ENCODE measurements around the gene ABCF2. TPM values are rescaled to one million over a fixed set of nuclear protein-coding genes. Genes with fewer than 3 reads are reported as not detected.

Gene ABCF2
- total and polyA plus RNA-seq, 10 of the 15 experiments (the other 5 are each of a cell fraction or from before 2014, with no cell fraction given), result 29.3 to 76.3 (median 57.1) TPM

- TF ChIP-seq CUX1 (IDR thresholded peaks at IDR 0.05; ENCODE audit: insufficient replicate concordance, low read depth, low read length), result no peak
- peak; percentile 95 for TF ChIP-seq CHD2 (IDR thresholded peaks at IDR 0.05; ENCODE audit: borderline replicate concordance, low read depth, low read length)
- no peak for TF ChIP-seq SMAD1 (IDR thresholded peaks at IDR 0.05; ENCODE audit: low read depth, partially characterized antibody)
- 0 out of 2 replicates have a peak, but pooled peaks have one; percentile 10 for TF ChIP-seq SMC3 (IDR thresholded peaks at IDR 0.05; ENCODE audit: borderline replicate concordance, low read length)
- peak; percentile 49; the same call in 1 of the 2 replicates for TF ChIP-seq SREBF1 (IDR thresholded peaks at IDR 0.05; ENCODE audit: low read length)
- peak; percentile 61; the same call in 1 of the 2 replicates for TF ChIP-seq CBFB (IDR thresholded peaks at IDR 0.05; ENCODE audit: low read depth)
- TF ChIP-seq TARDBP (IDR thresholded peaks at IDR 0.05; ENCODE audit: borderline replicate concordance), result peak; percentile 92; the same call in 1 of the 2 replicates
- no peak for TF ChIP-seq ZNF687 (IDR thresholded peaks at IDR 0.05)
- 0 out of 2 replicates have a peak, but pooled peaks have one; percentile 33 for TF ChIP-seq MLLT1 (IDR thresholded peaks at IDR 0.05)
- no peak; the same call in 1 of the 2 replicates for TF ChIP-seq USF2 (IDR thresholded peaks at IDR 0.05; ENCODE audit: borderline replicate concordance, low read depth, low read length)
- TF ChIP-seq ATF7 (IDR thresholded peaks at IDR 0.05; ENCODE audit: low read depth), result no peak; the same call in 1 of the 2 replicates
- peak in 1 of 2 experiments; percentile 42; a peak in 2 of 4 replicates for TF ChIP-seq IKZF2 (IDR thresholded peaks at IDR 0.05)
- peak; percentile 100 for TF ChIP-seq IKZF1 (conservative IDR thresholded peaks at IDR 0.05)
- TF ChIP-seq BRCA1 (IDR thresholded peaks at IDR 0.05; ENCODE audit: low read depth, low read length), result peak; percentile 48; the same call in 1 of the 2 replicates
- 0 out of 2 replicates have a peak, but pooled peaks have one; percentile 32 for TF ChIP-seq ESRRA (IDR thresholded peaks at IDR 0.05; ENCODE audit: low read length)
- peak; percentile 93 for TF ChIP-seq NBN (IDR thresholded peaks at IDR 0.05)
- TF ChIP-seq EGR1 (IDR thresholded peaks at IDR 0.05; ENCODE audit: borderline replicate concordance in 1 of 2, low read depth in 2 of 2, low read length in 2 of 2), result peak in 1 of 2 experiments; percentile 64; a peak in 2 of 3 replicates
Observed at GRCh38 chr7:151226875-151227782, at the start of gene ABCF2 (continued).
